Natural killer cell (primary cell): Measurements from ENCODE around the gene KCNG3. TPM values are rescaled to one million over a fixed set of nuclear protein-coding genes. Genes with fewer than 3 reads are reported as not detected.

Source experiments
- ATAC-seq, 3 donors: fragments of 150-1000 bp in 2 of 3; fragments of 200-7000 bp in 1 of 3; cut with Tn5 transposase; 1 replicate in 1 of 3; 2 replicates in 2 of 3; pipeline ENCODE4 v1.10.0; 2021; ENCODE audit warnings: mild to moderate bottlenecking in 2 of 3, moderate library complexity in 2 of 3
- DNase-seq, 2 donors: peaks; one replicate each; pipeline versions ENCODE4 v3.0.0 to v3.0.0-alpha.2; 2013 to 2021; ENCODE audit warnings: mixed read lengths in 1 of 2
- H3K27ac ChIP-seq: one replicate; pipeline ENCODE4 v1.5.1; 2013; ENCODE audit warnings: mild to moderate bottlenecking, low read length
- H3K27me3 ChIP-seq: one replicate; pipeline ENCODE4 v1.6.1; 2013; ENCODE audit warnings: low read length; ENCODE audit not compliant: control insufficient read depth, insufficient read depth
- H3K36me3 ChIP-seq: one replicate; pipeline ENCODE4 v1.6.1; 2013; ENCODE audit warnings: low read length; ENCODE audit not compliant: control insufficient read depth, insufficient read depth
- H3K4me1 ChIP-seq: one replicate; pipeline ENCODE4 v1.6.1; 2013; ENCODE audit warnings: low read length; ENCODE audit not compliant: control insufficient read depth, insufficient read depth
- H3K4me3 ChIP-seq: one replicate; pipeline ENCODE4 v1.5.1; 2013; ENCODE audit warnings: low read length
- H3K9me3 ChIP-seq: one replicate; pipeline ENCODE4 v1.6.1; 2013; ENCODE audit warnings: low read length; ENCODE audit not compliant: control insufficient read depth, insufficient read depth
- H3K27ac Mint-ChIP-seq, 2 donors: one replicate each; pipeline ENCODE4 v1.8.0; 2022; ENCODE audit warnings: mild to moderate bottlenecking in 2 of 2, mixed read lengths in 2 of 2, moderate library complexity in 1 of 2
- H3K27me3 Mint-ChIP-seq, 2 donors: one replicate each; pipeline ENCODE4 v1.8.0; 2022; ENCODE audit warnings: low read depth in 2 of 2, mixed read lengths in 2 of 2
- H3K36me3 Mint-ChIP-seq: one replicate; pipeline ENCODE4 v1.8.0; 2022; ENCODE audit warnings: mixed read lengths
- H3K4me1 Mint-ChIP-seq, 2 donors: one replicate each; pipeline ENCODE4 v1.8.0; 2022; ENCODE audit warnings: mixed read lengths in 2 of 2
- H3K4me3 Mint-ChIP-seq: one replicate; pipeline ENCODE4 v1.8.0; 2022; ENCODE audit warnings: mild to moderate bottlenecking, moderate library complexity, mixed read lengths
- H3K9me3 Mint-ChIP-seq, 2 donors: one replicate each; pipeline ENCODE4 v1.8.0; 2022; ENCODE audit warnings: mixed read lengths in 2 of 2
- CTCF ChIP-seq: fragments of 200-600 bp; IDR thresholded peaks from one replicate; pipeline ENCODE4 v1.8.0; 2022; ENCODE audit warnings: antibody characterized with exemption
- WGBS: methylation state at CpG from one replicate; pipeline ENCODE4 v1.1.7; 2013; ENCODE audit warnings: missing lambda C conversion rate; ENCODE audit not compliant: insufficient coverage; 5-methylcytosine and 5-hydroxymethylcytosine counted together
- intact Hi-C: fragments of 100-400 bp; cut with micrococcal nuclease; formaldehyde crosslinking; loops from one replicate; pipeline ENCODE4 v1.14.2; 2022
- total RNA-seq, 4 donors: library from RNA; stranded (reverse); fragments of 120-200 nt in 1 of 4; gene quantifications; one replicate each; pipeline versions ENCODE4 v1.2.3 to v1.2.4, GENCODE V29; 2013 to 2022

KCNG3 gene
- total RNA-seq, 3 donors from 2014 or later (not counting 1 experiment from before 2014, with no cell fraction given): not detected

GRCh38 chr2:42430188-42430587, 63.6 kb downstream of the KCNG3 start:
- H3K9me3 ChIP-seq: no peaks in the 10 kb centered on the region
- no peak for DNase-seq
- ATAC-seq: no peak
- 90% methylated on average over 3 of the region's 4 CpGs for WGBS
- no peaks in the 10 kb centered on the region for H3K36me3 ChIP-seq
- Mint-ChIP-seq H3K9me3 (no peaks in the 10 kb centered on the region), H3K36me3 (no peaks in the 10 kb centered on the region), H3K27me3 (peaks cover 19 to 30% of the 10 kb centered on the region in 2 donors), H3K27ac (no peak overlapping the region), H3K4me1 (no peaks in the 10 kb centered on the region), H3K4me3 (no peak overlapping the region)
- H3K4me1 ChIP-seq: no peaks in the 10 kb centered on the region
- no peak overlapping the region for H3K27ac ChIP-seq
- intact Hi-C loops: no loop called here
- no peak for TF ChIP-seq CTCF
- no peak overlapping the region for H3K4me3 ChIP-seq
- no peaks in the 10 kb centered on the region for H3K27me3 ChIP-seq

GRCh38 chr2:42429352-42429751, 64.4 kb downstream of the KCNG3 start:
- Mint-ChIP-seq H3K4me1 (no peaks in the 10 kb centered on the region), H3K36me3 (no peaks in the 10 kb centered on the region), H3K9me3 (no peaks in the 10 kb centered on the region), H3K27me3 (peaks cover 17 to 22% of the 10 kb centered on the region in 2 donors), H3K4me3 (no peak overlapping the region), H3K27ac (no peak overlapping the region)
- no peaks in the 10 kb centered on the region for H3K36me3 ChIP-seq
- ATAC-seq (no peak), DNase-seq (no peak)
- H3K27me3 ChIP-seq: no peaks in the 10 kb centered on the region
- TF ChIP-seq CTCF: no peak
- no peak overlapping the region for H3K27ac ChIP-seq
- H3K9me3 ChIP-seq: no peaks in the 10 kb centered on the region
- intact Hi-C loops: no loop called here
- no peaks in the 10 kb centered on the region for H3K4me1 ChIP-seq
- 88% methylated on average over 2 of the region's 2 CpGs for WGBS
- H3K4me3 ChIP-seq: no peak overlapping the region

- H3K27me3 Mint-ChIP-seq: peaks cover 20% of the 10 kb centered on the region in 2 donors
- no peaks in the 10 kb centered on the region for H3K36me3 ChIP-seq
- intact Hi-C loops: no loop called here
- no peaks in the 10 kb centered on the region for H3K9me3 Mint-ChIP-seq
- H3K4me3 Mint-ChIP-seq: no peak overlapping the region
- no peak for ATAC-seq
- TF ChIP-seq CTCF: no peak
- no peaks in the 10 kb centered on the region for H3K36me3 Mint-ChIP-seq
- H3K27me3 ChIP-seq: no peaks in the 10 kb centered on the region
- 93% methylated on average over 2 of the region's 3 CpGs for whole genome bisulfite sequencing
- no peaks in the 10 kb centered on the region for H3K4me1 ChIP-seq
- no peak for DNase-seq
- H3K27ac ChIP-seq: no peak overlapping the region
- no peaks in the 10 kb centered on the region for H3K9me3 ChIP-seq
- H3K4me1 Mint-ChIP-seq: no peaks in the 10 kb centered on the region
- no peak overlapping the region for H3K27ac Mint-ChIP-seq
- H3K4me3 ChIP-seq: no peak overlapping the region
Measured at GRCh38 chr2:42425697-42426096, 68.1 kb downstream of the KCNG3 start.

GRCh38 chr2:42424033-42424432, 69.7 kb downstream of the KCNG3 start:
- Histone ChIP-seq H3K36me3 (no peaks in the 10 kb centered on the region), H3K27ac (no peak overlapping the region), H3K27me3 (no peaks in the 10 kb centered on the region), H3K4me1 (no peaks in the 10 kb centered on the region), H3K4me3 (no peak overlapping the region), H3K9me3 (no peaks in the 10 kb centered on the region)
- H3K27ac Mint-ChIP-seq: no peak overlapping the region
- DNase-seq: no peak
- WGBS: 86% methylated on average over 4 of the region's 4 CpGs
- peaks cover 20% of the 10 kb centered on the region in 2 donors for H3K27me3 Mint-ChIP-seq
- H3K4me1 Mint-ChIP-seq: no peaks in the 10 kb centered on the region
- intact Hi-C loops: no loop called here
- no peaks in the 10 kb centered on the region for H3K9me3 Mint-ChIP-seq
- ATAC-seq: no peak
- H3K4me3 Mint-ChIP-seq: no peak overlapping the region
- TF ChIP-seq CTCF: no peak
- no peaks in the 10 kb centered on the region for H3K36me3 Mint-ChIP-seq
